ENCODE data around the gene RAPGEF1.

DNA sequence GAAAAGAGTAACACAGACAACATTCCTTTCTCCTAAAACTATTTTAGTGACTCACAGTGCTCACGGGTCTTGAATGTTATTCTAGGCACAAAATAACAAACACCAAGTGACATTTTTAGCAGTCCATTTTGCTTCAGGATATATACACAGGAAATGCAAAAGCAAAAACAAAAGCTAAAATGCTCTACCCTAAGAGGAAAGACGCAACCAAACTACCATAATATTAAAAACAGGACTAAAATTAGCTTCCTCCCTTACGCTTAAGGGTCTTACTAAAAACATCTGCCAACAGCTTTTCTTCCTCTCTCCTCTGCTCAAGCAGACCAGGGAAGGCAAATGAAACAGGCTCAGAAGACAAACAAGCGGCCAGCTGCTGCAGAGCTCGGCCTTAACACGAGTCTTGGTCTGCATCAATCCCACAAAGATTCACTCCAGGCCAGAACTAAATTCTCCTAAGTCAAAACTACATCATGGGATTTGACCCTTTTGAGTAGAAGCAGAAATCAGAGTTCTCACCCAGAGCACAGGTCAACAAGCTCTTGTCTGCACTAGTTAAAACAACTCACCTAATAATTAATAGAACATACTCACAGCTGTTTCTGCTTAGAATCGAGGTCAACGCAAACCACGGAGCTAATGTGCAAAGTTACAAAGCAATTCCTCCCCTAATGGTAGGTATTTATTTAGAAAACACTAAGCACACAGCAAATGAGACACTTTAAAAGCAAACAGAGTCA lies 62.3 kb downstream of the RAPGEF1 start:
- TF ChIP-seq, protein P1, sequence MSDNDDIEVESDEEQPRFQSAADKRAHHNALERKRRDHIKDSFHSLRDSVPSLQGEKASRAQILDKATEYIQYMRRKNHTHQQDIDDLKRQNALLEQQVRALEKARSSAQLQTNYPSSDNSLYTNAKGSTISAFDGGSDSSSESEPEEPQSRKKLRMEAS (IDR thresholded peaks at IDR 0.05; ENCODE audit: low read depth, low read length): no peak
- TF ChIP-seq, protein P2, sequence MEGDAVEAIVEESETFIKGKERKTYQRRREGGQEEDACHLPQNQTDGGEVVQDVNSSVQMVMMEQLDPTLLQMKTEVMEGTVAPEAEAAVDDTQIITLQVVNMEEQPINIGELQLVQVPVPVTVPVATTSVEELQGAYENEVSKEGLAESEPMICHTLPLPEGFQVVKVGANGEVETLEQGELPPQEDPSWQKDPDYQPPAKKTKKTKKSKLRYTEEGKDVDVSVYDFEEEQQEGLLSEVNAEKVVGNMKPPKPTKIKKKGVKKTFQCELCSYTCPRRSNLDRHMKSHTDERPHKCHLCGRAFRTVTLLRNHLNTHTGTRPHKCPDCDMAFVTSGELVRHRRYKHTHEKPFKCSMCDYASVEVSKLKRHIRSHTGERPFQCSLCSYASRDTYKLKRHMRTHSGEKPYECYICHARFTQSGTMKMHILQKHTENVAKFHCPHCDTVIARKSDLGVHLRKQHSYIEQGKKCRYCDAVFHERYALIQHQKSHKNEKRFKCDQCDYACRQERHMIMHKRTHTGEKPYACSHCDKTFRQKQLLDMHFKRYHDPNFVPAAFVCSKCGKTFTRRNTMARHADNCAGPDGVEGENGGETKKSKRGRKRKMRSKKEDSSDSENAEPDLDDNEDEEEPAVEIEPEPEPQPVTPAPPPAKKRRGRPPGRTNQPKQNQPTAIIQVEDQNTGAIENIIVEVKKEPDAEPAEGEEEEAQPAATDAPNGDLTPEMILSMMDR (IDR thresholded peaks at IDR 0.05; ENCODE audit: low read depth, low read length): no peak
- TF ChIP-seq POLR2A (IDR thresholded peaks at IDR 0.05; ENCODE audit: extremely low read depth, insufficient read length): no peak
